GM12874 (cell line): ENCODE results near the gene TNS1.

Experiments used
- TF ChIP-seq, protein P1 (sequence below): IDR thresholded peaks from 2 replicates; pipeline ENCODE4 v1.5.1; 2011; ENCODE audit warnings: low read depth, mild to moderate bottlenecking, control low read depth, low read length, moderate library complexity; ENCODE audit not compliant: insufficient read depth

The TNS1 gene

DNA sequence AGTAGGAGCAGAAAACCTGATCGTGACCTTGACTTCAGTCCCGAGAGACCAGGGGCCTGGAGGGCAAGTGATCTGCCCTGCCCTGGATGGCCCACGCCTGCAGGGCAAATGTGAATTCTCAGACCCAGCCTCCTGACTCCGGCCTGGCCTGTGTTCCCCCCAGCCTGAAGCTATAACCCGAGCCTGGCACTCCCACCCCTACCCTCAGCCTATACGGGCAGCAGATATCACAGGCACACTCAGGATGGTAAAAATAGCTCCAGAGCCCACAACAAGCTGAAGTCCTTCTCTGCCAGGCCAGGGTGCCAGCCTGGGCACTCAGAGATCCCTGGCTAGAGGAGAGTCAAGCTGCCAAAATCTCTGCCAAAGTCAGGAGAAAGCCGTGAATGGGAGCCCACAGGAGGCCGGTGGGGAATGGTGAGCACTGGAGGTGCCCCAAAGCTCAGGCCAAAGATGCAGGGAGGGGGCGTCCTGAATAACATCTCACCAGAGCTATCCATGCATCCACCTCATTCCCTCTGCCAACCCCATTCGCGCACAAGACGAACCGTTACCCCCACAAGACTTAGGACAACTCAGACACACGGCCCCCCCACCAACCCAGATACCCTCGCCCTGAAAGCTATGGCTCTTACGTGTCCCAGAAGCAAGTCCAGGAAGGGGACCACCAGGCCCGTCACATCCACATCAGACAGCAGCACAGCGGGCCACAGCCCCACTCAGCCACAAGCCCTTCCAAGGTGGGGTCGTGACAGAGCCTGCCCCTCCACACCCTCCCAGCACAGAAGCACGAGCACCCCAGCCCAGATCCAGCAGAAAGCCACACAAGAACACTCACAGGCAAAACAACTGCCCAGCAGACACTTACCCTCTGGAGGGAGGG, 144.9 kb downstream of the TNS1 start:
- TF ChIP-seq, protein P1, sequence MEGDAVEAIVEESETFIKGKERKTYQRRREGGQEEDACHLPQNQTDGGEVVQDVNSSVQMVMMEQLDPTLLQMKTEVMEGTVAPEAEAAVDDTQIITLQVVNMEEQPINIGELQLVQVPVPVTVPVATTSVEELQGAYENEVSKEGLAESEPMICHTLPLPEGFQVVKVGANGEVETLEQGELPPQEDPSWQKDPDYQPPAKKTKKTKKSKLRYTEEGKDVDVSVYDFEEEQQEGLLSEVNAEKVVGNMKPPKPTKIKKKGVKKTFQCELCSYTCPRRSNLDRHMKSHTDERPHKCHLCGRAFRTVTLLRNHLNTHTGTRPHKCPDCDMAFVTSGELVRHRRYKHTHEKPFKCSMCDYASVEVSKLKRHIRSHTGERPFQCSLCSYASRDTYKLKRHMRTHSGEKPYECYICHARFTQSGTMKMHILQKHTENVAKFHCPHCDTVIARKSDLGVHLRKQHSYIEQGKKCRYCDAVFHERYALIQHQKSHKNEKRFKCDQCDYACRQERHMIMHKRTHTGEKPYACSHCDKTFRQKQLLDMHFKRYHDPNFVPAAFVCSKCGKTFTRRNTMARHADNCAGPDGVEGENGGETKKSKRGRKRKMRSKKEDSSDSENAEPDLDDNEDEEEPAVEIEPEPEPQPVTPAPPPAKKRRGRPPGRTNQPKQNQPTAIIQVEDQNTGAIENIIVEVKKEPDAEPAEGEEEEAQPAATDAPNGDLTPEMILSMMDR, result no peak

DNA sequence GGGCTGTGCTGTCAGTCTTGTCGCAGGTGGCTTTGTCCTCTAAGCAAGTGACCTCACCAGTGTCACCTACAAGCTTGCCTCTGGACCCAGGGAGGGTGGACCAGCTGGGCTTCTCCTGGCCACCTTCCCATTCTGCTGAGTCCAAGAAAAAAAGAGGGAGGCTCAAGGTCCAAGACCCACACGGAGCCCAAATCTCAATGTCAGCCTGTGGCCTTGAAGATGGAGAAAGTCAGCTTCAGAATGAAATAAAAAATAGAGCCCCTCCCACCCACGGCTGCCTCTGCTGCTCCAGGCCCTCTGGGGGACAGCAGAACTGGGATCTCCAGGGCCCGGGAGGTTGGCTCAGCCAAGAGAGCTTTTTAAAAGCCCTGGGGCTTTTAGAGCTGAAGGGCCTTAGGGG, 145.9 kb downstream of the TNS1 start:
- TF ChIP-seq, protein P1, result no peak

DNA sequence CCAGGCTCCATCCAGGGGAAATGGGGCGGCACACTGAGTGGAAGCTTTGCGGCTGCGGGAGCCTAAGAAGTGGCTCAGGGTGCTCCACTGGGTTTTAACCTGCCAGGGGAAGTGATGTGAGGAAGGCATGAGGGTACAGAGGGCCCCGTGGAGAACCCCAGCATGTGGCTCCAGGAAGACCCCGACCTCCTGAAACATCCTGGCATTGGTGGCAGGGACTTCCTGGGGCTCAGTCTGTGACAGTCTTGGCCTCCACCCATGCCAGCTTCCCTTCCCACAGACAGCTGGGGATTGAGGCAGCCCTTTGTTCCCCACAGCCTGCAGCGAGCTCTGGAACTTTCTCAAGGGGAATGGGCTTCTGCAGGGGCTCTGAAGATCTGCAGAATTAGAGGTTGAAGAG, 146.6 kb downstream of the TNS1 start:
- TF ChIP-seq, protein P1, result no peak

DNA sequence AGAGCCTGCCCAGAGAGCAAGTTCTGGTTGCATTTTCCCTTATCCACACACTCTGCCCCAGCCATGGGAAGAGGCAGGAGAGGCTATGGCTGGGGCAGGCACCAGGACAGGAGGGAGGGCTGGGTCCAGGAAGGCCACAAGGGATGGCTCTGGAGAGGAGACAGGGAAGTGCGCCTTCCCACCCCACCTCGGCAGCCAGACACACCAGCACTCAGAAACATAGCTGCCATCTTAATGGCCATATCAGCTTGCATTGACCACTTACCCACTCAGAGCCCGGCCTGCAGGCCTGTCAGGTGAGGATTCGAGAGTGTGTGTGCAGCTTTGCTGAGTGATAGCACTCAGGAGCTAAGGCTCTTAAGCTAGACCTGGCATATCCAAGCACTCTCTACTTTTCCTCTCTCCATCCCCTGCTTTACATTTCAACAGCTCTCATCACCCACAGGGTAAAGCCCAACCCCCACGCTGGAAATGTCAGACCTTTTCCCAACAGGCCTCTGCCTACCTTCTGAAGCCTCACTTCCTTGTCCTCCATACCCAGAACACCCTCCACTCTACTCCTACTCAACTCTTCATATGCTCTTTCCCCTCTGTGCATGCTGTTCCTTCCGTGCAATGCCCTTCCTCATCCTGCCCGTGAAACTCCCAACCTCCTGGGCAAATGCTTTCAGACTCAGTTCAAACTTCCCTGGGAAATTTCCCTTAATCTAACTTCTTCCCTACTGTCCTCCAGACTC, 147.9 kb downstream of the TNS1 start:
- TF ChIP-seq, protein P1, result no peak

DNA sequence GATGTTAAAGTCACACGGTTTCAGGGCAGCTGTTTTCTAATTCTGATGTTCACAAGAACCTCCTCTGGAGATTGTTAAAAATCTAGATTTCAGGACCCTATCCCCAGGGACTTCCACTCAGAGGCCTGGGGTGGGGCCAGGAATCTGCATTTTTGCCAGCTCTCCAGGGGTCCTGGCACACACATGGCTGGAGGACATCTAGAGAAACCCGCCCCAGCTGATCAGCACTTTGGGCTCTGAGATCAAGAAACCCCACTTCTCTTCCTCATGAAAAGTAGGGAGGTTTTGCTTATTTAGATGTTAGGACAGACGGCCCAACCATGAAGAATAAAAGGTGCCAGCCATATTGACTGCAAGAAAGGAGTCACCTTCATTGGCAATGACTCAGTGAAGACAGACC, 148.8 kb downstream of the TNS1 start:
- TF ChIP-seq, protein P1, result no peak

DNA sequence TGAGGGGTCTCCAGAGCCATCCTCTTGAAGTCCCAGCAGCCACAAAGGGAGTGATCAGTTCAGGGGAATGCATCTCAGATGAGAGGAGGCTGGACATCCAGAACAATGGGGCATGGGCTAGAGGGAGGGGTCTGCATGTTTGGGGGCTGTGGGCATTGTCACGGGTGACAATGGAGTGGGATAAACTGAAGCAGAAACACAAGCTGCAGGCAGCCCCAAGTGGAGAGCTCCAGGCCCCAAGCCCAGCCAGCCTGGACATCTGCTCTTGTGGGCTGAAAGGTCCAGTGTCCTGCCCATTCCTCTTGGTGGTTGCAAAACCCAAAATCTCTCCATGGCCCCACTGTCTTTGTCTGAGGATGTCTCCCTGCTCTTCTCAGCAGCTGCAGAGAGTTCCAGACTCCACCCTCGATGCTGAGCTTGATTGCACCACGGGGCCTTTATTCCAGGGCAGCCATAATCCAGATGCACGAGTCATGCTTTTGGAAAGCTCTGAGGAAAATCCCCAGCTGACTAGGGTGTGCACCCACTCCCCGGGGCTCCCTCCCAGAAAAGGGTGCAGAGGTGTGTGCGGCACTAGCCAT, 149.4 kb downstream of the TNS1 start:
- TF ChIP-seq, protein P1, result no peak

DNA sequence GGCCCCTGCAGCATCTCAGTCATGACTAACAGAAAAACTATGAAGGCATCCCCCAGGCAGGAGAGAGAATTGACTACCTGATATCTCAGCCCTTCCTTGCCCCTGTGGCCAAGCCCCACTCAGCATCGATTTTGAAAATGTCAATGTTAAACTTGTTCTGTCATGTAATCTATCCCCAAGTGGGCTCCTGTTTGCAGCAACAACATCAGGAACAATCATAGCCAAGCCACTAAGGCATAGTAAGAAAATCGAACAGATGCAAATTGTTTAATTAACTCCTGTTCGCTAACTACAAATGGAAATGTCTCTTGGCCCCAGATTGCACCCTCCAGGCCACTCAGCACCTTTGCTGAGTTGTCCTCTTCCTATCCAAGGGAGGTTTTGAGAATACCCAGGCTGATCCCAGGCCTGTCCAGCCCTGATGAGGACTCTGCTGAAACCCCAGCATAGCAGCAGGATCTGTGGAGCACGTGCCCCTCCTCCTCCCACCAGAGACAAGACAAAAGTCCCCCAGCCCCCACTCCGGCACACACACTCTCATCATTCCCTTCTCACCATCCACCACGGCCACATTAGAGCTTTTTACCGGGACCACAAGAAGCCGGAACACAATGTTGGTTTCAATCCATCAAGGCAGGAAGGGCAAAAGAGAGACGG, 150.1 kb downstream of the TNS1 start:
- TF ChIP-seq, protein P1, result no peak
